Stomach (tissue), 9 donors: ENCODE results near the gene TH. TPM values are rescaled to one million over a fixed set of nuclear protein-coding genes. Genes with fewer than 3 reads are reported as not detected.

Source experiments
- DNase-seq, 2 donors: peaks; one replicate each; pipeline versions ENCODE4 v3.0.0 to v3.0.0-alpha.2; 2013 to 2019
- H3K27ac ChIP-seq, 5 donors: fragments of 200-600 bp in 4 of 5; sonication (generic) in 4 of 5; one replicate each; pipeline ENCODE4 v1.5.1; 2013 to 2019; ENCODE audit warnings: mild to moderate bottlenecking in 1 of 5, moderate library complexity in 1 of 5
- H3K27me3 ChIP-seq, 3 donors: fragments of 200-600 bp; sonication (generic); one replicate each; pipeline ENCODE4 v1.5.1; 2017 to 2019; ENCODE audit warnings: mixed run types in 1 of 3
- H3K36me3 ChIP-seq, 4 donors: fragments of 200-600 bp; sonication (generic); 1 replicate in 3 of 4; 2 replicates in 1 of 4; pipeline ENCODE4 v1.5.1; 2016 to 2019
- H3K4me1 ChIP-seq, 4 donors: fragments of 200-600 bp; sonication (generic); one replicate each; pipeline ENCODE4 v1.5.1; 2016 to 2019
- H3K4me3 ChIP-seq, 4 donors: fragments of 200-600 bp; sonication (generic) in 3 of 4; one replicate each; pipeline ENCODE4 v1.5.1; 2016 to 2019; ENCODE audit warnings: mild to moderate bottlenecking in 1 of 4
- H3K9me3 ChIP-seq, 4 donors: fragments of 200-600 bp; sonication (generic); one replicate each; pipeline ENCODE4 v1.5.1; 2016 to 2019
- EP300 ChIP-seq: sonication (generic); formaldehyde crosslinking; IDR thresholded peaks from one replicate; pipeline ENCODE4 v1.6.1; 2017; ENCODE audit warnings: antibody characterized with exemption
- POLR2A ChIP-seq, 4 donors: fragments of 450-650 bp; IDR thresholded peaks; one replicate each; pipeline ENCODE4 v1.6.1; 2016; ENCODE audit warnings: antibody characterized with exemption in 4 of 4, control low read depth in 2 of 4, mild to moderate bottlenecking in 1 of 4, moderate library complexity in 1 of 4
- POLR2AphosphoS5 ChIP-seq, 3 donors: sonication (generic); formaldehyde crosslinking; IDR thresholded peaks; one replicate each; pipeline ENCODE4 v1.6.1; 2016; ENCODE audit warnings: antibody characterized with exemption in 3 of 3
- WGBS, 5 donors: extraction: QIAGEN DNeasy Blood & Tissue Kit in 3 of 5; methylation state at CpG; one replicate each; pipeline versions ENCODE4 v1.1.5 to v1.1.7; 2013 to 2018; 5-methylcytosine and 5-hydroxymethylcytosine counted together
- intact Hi-C: fragments of 100-400 bp; cut with DNase I; formaldehyde crosslinking; loops from one replicate; pipeline ENCODE4 v1.15.1; 2023; ENCODE audit warnings: low total_unique reads
- polyA plus RNA-seq, 3 donors: library from polyadenylated mRNA; stranded (reverse); fragments of 200-250 nt; gene quantifications; one replicate each; pipeline ENCODE4 v1.2.3, GENCODE V29; 2013
- total RNA-seq, 5 donors: library from RNA; depleted of rRNA; stranded (reverse); fragments of >200 nt; gene quantifications; one replicate each; pipeline versions ENCODE4 v1.1.0 to v1.2.3, GENCODE V29; 2014 to 2016
- TF ChIP-seq, protein P1 (sequence below), 7 experiments: fragments of 450-650 bp in 4 of 7; fragments of 200-600 bp in 3 of 7; sonication (generic) in 3 of 7; IDR thresholded peaks; one replicate each; pipeline ENCODE4 v1.5.1; 2016 to 2019; ENCODE audit warnings: antibody characterized with exemption in 7 of 7, control low read depth in 2 of 7, mild to moderate bottlenecking in 1 of 7
- donor health status: healthy with polysubstance abuse.
- donor health status: Bipolar disorder and iron deficiency.
- donor health status: healthy.

Gene TH
- total and polyA plus RNA-seq, 8 donors, result 0.13 to 1.7 TPM; not detected in 6

DNA sequence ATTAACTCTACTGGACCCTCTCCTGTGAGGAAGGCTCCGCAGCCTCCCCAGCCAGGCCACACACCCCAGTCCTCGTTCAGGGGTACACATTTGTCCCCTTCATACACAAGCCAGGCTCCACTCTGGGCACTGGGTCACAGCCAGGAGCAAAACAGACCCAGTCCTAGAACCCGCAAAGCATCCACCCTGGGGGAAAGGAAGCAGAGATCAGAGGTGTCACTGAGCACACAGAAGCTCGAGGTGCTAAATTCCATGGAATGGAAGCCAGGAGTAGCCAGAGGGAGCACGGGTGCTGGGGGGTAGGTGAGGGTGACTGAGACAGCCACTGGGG lies 43.6 kb upstream of the TH start:
- H3K27me3 ChIP-seq, result peaks cover 0 to 17% (median 0%) of the 10 kb centered on the region in 3 donors
- intact Hi-C loops, result no loop called here
- TF ChIP-seq, protein P1, sequence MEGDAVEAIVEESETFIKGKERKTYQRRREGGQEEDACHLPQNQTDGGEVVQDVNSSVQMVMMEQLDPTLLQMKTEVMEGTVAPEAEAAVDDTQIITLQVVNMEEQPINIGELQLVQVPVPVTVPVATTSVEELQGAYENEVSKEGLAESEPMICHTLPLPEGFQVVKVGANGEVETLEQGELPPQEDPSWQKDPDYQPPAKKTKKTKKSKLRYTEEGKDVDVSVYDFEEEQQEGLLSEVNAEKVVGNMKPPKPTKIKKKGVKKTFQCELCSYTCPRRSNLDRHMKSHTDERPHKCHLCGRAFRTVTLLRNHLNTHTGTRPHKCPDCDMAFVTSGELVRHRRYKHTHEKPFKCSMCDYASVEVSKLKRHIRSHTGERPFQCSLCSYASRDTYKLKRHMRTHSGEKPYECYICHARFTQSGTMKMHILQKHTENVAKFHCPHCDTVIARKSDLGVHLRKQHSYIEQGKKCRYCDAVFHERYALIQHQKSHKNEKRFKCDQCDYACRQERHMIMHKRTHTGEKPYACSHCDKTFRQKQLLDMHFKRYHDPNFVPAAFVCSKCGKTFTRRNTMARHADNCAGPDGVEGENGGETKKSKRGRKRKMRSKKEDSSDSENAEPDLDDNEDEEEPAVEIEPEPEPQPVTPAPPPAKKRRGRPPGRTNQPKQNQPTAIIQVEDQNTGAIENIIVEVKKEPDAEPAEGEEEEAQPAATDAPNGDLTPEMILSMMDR (IDR thresholded peaks at IDR 0.05), result no peak
- TF ChIP-seq POLR2AphosphoS5 (IDR thresholded peaks at IDR 0.05) (no peak), POLR2A (IDR thresholded peaks at IDR 0.05) (no peak), EP300 (no peak)
- no peak overlapping the region for H3K4me3 ChIP-seq
- no peak for DNase-seq
- no peaks in the 10 kb centered on the region for H3K9me3 ChIP-seq
- no peak overlapping the region for H3K27ac ChIP-seq
- 75 to 92% (median 86%) methylated on average over 3 to 5 of the region's 5 CpGs for WGBS, 5 donors
- H3K36me3 ChIP-seq, result no peaks in the 10 kb centered on the region
- peaks cover 0 to 22% (median 11%) of the 10 kb centered on the region in 4 donors for H3K4me1 ChIP-seq

DNA sequence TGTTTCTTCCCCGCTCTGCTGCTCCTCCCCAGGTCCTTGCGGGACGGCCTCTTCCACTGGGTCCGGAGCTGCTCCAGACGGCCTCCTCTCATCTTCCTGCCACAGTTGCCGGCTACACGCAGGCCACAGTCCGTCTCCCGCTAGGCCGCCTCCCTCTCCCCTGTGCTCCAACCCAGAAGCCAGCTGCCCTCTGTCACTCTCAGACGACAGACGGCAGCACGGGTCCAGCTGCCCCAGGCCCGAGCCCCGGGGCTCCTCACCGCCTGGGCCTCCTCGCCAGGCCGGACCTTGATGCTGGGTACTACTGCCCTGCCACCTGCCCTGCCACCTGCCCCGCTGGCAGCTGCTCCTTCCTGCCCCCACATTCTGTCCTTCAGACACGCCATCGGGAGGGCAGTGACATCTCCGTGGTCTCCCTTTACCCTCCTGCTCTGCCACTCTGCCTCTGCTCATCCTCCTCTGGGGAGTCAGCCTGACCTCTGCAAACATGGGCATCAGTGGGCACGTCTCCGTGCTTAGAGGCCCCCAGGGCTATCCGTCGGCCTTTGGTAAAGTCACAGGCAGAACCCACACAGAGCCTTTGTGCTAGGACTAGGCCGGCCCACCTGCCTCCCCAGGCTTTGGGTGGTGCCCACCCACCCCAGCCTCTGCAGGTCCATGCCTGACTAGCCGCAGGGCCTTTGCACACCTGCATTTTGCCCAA lies 43.1 kb upstream of the TH start:
- no peak for TF ChIP-seq POLR2AphosphoS5 (IDR thresholded peaks at IDR 0.05)
- no peak for TF ChIP-seq EP300
- DNase-seq, result no peak

DNA sequence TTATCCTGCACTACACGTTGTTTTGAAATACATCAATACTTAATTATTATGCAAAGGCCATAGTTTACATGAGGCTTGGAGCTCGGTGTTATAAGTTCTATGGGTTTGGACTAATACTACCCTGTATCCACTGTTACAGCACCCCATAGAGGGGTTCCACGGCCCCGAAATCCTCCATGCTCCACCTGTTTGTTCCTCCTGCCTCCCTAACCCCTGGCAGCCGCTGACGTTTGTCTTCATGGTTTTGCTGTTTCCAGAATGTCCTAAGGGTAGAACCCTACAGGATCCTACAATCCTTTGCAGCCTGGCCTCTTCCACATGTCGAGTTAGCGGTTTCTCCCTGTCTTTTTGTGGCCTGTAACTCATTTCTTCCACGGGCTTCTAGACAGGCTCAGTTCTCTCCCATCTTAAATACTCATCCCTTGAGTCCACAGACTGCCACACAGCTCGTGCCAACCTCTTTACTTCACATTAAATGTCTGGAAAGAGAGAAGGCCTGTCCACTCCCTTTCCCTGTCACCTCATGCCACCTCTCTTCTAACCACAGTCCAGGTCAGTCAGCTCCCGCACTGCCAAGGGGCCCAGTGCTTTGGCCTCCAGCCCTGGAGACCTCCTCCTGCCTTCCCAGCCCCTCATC lies 42.4 kb upstream of the TH start:
- TF ChIP-seq EP300 (no peak), POLR2AphosphoS5 (IDR thresholded peaks at IDR 0.05) (no peak), POLR2A (IDR thresholded peaks at IDR 0.05) (no peak)
- TF ChIP-seq, protein P1 (IDR thresholded peaks at IDR 0.05), result no peak
- no peak for DNase-seq
- Histone ChIP-seq H3K27me3 (peaks cover 0 to 21% (median 0%) of the 10 kb centered on the region in 3 donors), H3K27ac (no peak overlapping the region), H3K4me1 (peaks cover 6 to 34% (median 22%) of the 10 kb centered on the region in 4 donors), H3K9me3 (no peaks in the 10 kb centered on the region), H3K4me3 (no peak overlapping the region), H3K36me3 (no peaks in the 10 kb centered on the region)
- intact Hi-C loops, result no loop called here
- whole genome bisulfite sequencing, 5 donors, result 70 to 81% (median 73%) methylated on average over 11 of the region's 11 CpGs

More for the DNA sequence above, 43.1 kb upstream of the TH start:
- intact Hi-C loops, result no loop called here
- 67 to 79% (median 76%) methylated on average over 27 to 28 of the region's 28 CpGs for WGBS, 5 donors
- Histone ChIP-seq H3K36me3 (no peaks in the 10 kb centered on the region), H3K4me3 (no peak overlapping the region), H3K27me3 (peaks cover 0 to 17% (median 0%) of the 10 kb centered on the region in 3 donors), H3K4me1 (peaks cover 0 to 27% (median 15%) of the 10 kb centered on the region in 4 donors), H3K9me3 (no peaks in the 10 kb centered on the region), H3K27ac (no peak overlapping the region)

DNA sequence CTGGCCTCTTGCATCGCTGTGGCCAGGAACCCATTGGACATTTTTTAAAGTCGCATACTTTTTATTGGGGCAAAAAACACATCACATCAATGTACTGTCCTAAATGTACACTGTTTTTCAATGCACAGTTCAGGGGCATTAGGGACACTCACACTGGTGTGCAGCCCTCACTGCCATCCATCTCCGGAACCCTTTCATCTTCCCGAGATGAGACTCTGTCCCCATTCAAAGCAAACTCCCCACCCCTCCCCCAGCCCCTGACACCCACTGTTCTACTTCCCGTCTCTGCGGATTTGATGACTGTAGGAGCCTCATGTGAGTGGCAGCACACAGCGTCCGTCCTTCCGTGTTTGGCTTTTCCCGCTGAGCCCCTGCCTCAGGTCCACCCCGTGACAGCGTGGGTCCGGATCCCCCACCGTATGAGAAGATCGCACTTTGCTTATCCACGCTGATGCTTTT lies 41.8 kb upstream of the TH start:
- no peaks in the 10 kb centered on the region for H3K36me3 ChIP-seq

More for the DNA sequence above, 41.8 kb upstream of the TH start:
- no peak for TF ChIP-seq POLR2A (IDR thresholded peaks at IDR 0.05)
- no peak for TF ChIP-seq POLR2AphosphoS5 (IDR thresholded peaks at IDR 0.05)
- TF ChIP-seq, protein P1 (IDR thresholded peaks at IDR 0.05), result no peak
- TF ChIP-seq EP300, result no peak
- Histone ChIP-seq H3K27me3 (peaks cover 0 to 25% (median 0%) of the 10 kb centered on the region in 3 donors), H3K27ac (no peak overlapping the region), H3K4me3 (no peak overlapping the region), H3K4me1 (peaks cover 6 to 40% (median 28%) of the 10 kb centered on the region in 4 donors), H3K9me3 (no peaks in the 10 kb centered on the region)
- WGBS, 5 donors, result 61 to 79% (median 72%) methylated on average over 16 of the region's 16 CpGs
- intact Hi-C loops, result no loop called here
- DNase-seq, result no peak
